HG03442 (cell line): ENCODE results near the gene LMBRD1.
"Not testable (repeated sequence)": the region's sequence is repeated elsewhere in the genome, so short reads cannot be mapped to it uniquely, and the experiment has no call there.

Experiments
- ATAC-seq: cut with Tn5 transposase; IDR thresholded peaks from one replicate; pipeline ENCODE4 v1.9.1; 2021; ENCODE audit warnings: mild to moderate bottlenecking, moderate library complexity; ENCODE audit not compliant: unreplicated experiment

The LMBRD1 gene

GRCh38 chr6:69756366-69756765 lies 40.4 kb downstream of the LMBRD1 start:
- ATAC-seq, result no peak

DNA sequence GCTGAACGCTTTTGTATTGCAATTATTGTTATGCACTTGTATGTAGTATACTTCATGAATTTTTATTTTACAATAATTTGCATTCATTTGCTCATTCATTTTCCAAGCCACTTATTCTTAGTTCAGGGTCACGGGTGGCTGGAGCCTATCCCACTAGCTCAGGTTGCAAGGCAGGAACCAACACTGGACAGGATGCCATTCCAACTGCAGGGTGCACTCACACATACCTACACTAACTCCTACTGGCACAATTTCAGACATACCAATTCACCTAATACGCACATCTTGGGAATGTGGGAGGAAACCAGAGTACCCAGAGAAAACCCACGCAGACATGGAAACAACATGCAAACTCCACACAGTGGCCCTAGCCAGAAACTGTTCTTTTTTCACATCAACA lies 61.8 kb downstream of the LMBRD1 start:
- no peak for ATAC-seq

DNA sequence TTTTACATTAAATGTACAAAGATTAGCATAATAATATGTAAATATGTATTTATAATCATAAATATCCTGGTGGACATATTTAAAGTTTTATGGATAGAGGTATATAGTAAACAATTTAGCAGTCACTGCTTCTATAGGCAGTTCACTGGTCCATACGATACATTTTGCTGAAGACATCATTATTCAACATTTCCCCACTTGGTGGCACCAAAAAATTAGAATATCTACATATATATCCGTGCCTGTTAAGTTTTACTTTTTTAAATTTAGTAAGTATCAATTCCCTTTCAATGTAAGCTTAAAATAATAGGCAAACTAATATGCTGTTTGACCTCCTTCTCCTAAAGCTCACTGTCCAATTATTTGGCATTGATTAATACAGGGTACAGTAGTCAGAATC lies 64.2 kb downstream of the LMBRD1 start:
- ATAC-seq, result peak; percentile 72

DNA sequence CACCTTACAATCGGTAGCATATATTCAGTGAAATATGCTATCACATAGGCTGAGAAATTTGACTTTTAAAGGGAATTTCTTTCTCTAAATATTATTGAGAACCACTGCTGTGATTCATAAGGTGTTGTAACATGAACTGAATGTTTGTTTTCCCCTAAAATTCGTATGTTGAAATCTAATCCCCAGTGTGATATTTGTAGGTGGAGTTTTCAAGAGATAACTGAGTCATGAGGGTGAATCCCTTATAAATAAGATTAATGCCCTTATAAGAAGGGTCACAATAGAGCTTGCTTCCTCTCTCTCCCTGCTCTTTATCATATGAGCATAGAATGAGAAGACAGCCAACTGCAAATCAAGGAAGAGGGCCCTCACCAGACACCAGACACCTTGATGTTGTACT lies 64.8 kb downstream of the LMBRD1 start:
- no peak for ATAC-seq

DNA sequence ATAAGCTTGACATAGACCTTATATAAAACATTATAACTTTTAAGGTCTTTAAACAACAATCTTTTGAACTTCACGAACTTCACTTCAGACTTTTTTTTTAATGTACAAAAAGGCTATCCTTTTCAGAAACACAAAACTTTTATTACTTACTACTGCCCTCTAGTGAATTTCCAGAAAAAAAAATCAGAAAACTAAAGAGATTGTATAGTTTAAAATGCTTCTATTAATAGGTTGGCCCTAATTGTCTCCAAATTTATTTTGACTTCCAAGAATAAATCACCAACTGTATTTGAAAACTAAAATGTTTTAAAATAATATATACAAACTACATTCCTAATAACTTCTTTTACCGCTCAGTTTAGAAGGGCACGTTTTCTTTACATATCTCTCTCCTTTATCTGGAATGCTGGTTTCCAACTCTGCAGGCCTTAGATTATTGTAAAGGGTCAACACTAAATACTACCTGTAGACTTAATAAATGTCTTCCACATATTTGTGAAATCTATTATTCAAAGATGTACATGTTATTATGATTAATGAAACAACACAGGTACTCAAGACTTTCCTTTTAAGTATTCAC lies 66.8 kb downstream of the LMBRD1 start:
- no peak for ATAC-seq

- no peak for ATAC-seq
Observed at GRCh38 chr6:69722683-69723082, 74.1 kb downstream of the LMBRD1 start.

- peak; percentile 95 for ATAC-seq
Observed at GRCh38 chr6:69719602-69720193, 77.1 kb downstream of the LMBRD1 start.

DNA sequence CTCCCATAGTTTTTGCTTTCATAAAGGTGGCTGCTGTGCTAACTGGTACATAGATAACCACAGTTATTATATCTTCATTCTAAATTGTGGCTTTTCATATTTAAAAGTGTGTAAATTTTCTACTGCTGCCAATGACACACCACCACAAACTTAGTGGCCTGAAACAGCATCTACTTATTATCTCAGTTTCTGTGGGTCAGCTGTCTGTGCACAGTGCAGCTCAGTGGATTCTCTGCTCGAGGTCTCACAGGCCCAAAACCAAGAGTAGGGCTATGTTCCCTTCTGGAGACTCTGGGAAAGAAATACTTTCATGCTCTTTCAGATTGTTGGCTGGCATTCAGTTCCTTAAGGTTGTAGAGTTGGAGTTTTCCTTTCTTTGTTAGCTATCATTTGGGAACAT lies 90.1 kb downstream of the LMBRD1 start:
- ATAC-seq, result no peak

DNA sequence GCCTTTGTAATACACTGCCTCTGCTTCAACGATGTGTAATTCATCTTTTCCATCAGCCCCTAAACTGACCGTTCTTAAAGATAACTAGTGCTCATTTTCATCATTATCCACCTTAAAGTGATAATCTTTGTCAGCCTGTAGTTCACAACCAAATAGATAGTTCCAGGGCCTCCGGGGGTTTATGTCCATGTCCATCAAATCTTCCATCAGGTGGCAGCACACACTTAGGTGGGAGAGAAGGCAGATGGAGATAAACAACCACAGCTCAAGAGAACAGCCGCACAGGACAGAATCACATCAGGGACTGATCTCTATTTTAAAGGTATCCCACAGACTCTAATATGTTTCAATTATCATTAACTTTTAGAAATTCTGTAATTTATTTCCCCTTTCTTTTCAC lies 90.9 kb downstream of the LMBRD1 start:
- no peak for ATAC-seq

DNA sequence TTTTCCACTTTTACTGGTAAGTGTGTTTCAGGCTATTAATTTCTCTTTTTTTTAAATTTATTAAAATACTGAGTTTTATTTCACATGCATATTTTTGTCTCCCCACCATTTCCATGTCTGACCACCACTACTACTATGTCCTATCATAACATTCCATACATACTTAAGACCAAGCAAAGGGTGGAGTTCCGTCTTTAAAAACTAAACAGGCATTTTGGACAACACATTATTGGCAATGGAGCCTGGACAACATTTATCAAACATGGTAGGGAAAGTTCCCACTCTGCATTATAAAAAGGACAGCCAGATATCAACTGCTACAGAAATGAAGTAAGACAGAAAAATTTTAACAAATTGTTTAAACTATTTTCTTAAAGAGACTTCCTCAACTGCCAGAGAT lies 91.9 kb downstream of the LMBRD1 start:
- ATAC-seq, result no peak

DNA sequence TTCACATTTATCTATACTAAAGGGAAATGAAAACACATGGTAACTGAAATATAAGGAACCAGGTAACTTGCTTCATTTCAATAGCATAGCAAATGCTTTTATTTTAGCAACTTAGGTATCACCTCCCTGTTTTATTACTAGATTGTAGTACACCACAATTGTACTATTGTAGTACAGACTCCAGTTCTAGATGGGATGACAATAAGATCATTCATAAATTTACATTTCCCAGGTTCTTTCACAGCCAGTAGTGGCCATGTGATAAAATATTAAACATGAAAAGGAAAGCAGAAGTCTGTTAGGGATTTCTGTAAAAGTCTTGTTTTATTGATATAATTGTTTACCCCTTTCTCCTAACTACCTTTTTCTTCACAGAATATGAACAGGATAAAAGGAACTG lies 97.2 kb downstream of the LMBRD1 start:
- no peak for ATAC-seq

DNA sequence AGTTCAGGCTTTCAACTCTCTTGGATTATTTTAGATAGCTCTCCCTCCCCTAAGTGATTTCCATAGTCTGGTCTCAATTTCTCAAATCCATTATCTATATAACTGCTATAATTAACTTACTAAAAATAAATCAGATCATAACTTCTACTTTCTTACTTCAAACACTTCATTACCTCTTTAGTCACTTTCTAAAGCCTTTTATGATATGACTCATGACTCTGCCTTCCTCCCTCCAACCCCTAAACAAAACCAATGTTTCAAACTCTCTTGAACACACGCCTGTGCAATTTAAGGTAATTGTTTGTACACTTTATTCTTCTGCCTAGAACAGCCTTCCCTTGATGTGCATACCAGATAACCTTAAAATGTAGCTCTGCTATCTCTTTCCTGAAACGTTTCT lies 100.5 kb downstream of the LMBRD1 start:
- peak; percentile 72 for ATAC-seq

- ATAC-seq, result no peak
Observed at GRCh38 chr6:69693762-69694161, 103.0 kb downstream of the LMBRD1 start.

- no peak for ATAC-seq
Observed at GRCh38 chr6:69690986-69691385, 105.8 kb downstream of the LMBRD1 start.

DNA sequence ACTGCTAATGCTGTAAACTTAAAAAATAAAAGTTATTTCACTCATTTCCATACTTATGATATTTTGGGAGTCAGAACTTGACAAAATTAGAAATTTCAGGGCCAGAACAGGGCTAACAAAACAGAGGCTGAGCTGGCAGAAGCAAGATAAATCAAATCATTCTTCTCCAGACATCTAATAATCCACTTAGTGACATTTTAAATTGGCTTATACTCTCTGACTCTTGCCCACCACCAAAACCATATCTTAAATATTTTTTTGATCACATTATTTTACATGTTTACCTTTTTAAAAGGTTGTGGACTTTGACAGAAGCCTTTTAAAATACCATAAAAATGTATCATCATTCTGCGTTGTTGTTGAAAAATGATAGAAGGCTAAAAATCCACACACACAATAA lies 116.5 kb downstream of the LMBRD1 start:
- ATAC-seq, result no peak

GRCh38 chr6:69673298-69673697 lies 123.5 kb downstream of the LMBRD1 start:
- ATAC-seq, result no peak

GRCh38 chr6:69668916-69669315 lies 127.9 kb downstream of the LMBRD1 start:
- ATAC-seq, result no peak

DNA sequence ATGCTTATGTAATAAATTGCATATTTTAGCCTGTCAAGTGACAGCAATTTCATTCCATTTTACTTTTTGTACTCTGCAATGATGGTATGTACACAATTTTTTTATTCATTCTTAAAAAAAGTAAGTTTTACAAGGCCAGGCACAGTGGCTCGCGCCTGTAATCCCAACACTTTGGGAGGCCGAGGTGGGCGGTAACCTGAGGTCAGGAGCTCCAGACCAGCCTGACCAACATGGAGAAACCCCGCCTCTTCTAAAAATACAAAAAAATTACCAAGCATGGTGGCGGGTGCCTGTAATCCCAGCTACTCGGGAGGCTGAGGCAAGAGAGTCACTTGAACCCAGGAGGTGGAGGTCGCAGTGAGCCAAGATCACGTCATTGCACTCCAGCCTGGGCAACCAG lies 130.0 kb downstream of the LMBRD1 start:
- not testable (repeated sequence) for ATAC-seq

DNA sequence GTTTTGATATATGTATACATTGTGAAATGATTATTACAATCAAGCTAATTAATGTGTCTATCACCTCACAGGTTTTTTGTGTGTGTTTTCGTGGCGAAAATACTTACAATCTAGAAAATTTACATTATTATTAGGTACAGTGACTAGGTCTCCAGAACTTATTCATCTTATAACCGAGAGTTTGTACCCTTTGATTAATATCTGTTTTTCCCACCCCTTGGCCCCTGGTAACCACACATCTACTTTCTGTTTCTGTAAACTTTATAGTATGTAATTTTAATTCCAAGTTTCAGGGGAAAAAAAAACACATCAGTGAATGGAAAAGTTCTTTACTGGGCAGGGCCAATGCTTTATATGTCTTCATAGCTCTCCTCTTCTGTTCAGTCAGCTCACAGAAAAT lies 131.4 kb downstream of the LMBRD1 start:
- no peak for ATAC-seq

DNA sequence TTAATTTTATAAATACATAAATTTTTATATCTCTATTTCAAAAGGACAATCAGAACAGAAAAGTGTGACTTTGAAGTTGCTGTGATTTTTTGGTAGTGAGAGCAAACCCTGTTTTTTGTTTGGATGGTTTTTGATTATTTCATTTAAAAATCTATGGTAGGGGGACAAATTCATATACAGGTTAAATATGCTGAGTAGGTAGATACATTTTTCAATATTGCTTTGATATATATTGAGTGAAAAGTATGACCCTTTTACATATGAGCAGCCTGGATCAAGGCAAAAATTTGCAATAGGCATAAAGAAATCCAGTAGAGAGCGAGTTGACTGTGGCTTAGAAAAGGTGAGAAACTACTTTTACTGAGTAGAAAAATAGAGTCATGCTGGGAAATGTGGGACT lies 132.3 kb downstream of the LMBRD1 start:
- no peak for ATAC-seq

DNA sequence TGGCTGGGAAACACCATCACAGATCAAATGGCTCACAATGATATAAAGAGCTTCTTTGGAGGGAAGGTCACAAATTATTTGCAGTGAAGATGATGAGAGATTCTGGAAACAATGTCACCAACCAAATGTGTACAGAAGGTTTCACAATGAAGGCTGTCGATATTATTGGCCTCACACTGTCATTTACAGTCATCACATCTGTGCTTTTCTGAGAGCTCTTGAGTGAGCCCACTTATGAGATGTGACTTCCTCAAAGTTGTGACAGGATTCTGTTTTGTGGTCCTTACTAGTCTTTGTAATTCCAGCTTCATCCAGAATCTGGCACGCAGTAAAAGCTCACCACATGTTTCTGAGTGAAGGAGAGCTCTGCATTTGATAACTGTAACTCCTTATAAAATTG lies 133.6 kb downstream of the LMBRD1 start:
- ATAC-seq, result peak; percentile 47

- ATAC-seq, result no peak
Observed at GRCh38 chr6:69650703-69651102, 146.1 kb downstream of the LMBRD1 start.

GRCh38 chr6:69647726-69648125 lies 149.1 kb downstream of the LMBRD1 start:
- ATAC-seq, result no peak
